ENCODE measurements around the gene UCHL1.

DNA sequence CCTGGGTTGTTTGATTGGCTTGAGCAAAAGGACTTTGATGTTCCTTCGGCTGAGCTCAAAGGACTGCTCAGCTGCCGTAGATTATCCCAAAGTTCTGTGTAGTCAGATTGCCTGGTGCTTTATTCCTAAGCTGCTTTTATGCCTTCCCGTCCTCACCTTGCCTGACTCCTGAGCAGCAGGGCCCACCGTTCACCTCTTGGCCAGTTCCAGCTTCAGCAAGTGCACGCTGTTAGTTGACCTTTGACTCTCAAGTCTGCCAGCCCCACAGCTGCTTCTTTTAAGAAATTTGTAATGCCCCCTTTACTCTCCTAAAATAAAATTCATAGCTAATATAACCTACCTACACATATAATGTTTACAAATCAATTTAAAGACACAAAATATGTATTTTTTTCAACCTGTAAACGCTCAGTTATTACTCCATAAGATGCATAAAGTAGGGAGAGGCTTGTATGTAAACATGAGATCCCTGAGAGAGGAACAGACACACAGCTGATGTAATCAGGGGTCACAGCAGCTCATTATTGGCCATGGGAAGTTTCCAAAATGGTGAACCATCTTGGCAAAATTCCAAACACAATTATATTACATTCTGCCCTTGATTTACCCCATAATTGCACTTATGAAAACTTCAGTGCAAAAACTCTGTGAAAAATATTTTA is 28.6 kb downstream of the UCHL1 start:
- TF ChIP-seq, protein P1, sequence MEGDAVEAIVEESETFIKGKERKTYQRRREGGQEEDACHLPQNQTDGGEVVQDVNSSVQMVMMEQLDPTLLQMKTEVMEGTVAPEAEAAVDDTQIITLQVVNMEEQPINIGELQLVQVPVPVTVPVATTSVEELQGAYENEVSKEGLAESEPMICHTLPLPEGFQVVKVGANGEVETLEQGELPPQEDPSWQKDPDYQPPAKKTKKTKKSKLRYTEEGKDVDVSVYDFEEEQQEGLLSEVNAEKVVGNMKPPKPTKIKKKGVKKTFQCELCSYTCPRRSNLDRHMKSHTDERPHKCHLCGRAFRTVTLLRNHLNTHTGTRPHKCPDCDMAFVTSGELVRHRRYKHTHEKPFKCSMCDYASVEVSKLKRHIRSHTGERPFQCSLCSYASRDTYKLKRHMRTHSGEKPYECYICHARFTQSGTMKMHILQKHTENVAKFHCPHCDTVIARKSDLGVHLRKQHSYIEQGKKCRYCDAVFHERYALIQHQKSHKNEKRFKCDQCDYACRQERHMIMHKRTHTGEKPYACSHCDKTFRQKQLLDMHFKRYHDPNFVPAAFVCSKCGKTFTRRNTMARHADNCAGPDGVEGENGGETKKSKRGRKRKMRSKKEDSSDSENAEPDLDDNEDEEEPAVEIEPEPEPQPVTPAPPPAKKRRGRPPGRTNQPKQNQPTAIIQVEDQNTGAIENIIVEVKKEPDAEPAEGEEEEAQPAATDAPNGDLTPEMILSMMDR (IDR thresholded peaks at IDR 0.05), result no peak
- no peak for TF ChIP-seq POLR2A (IDR thresholded peaks at IDR 0.05)

Measured in Peyer's patch (tissue), 4 donors.